Spinal cord (tissue), 10 donors: ENCODE data around the gene TNRC6A. TPM values are rescaled to one million over a fixed set of nuclear protein-coding genes. Genes with fewer than 3 reads are reported as not detected.

Source experiments
- DNase-seq, 6 donors: peaks; one replicate each; pipeline versions ENCODE4 v3.0.0 to v3.0.0-alpha.2; 2013 to 2015; ENCODE audit warnings: low spot score in 6 of 6, low read depth in 4 of 6
- H3K27ac ChIP-seq: one replicate; pipeline ENCODE4 v1.5.1; 2013; ENCODE audit warnings: low read depth, low read length, control low read depth
- H3K27me3 ChIP-seq: one replicate; pipeline ENCODE4 v1.6.1; 2013; ENCODE audit warnings: low read length; ENCODE audit not compliant: control insufficient read depth, insufficient read depth
- H3K36me3 ChIP-seq: one replicate; pipeline ENCODE4 v1.6.1; 2013; ENCODE audit warnings: low read length; ENCODE audit not compliant: control insufficient read depth, insufficient read depth
- H3K4me1 ChIP-seq: one replicate; pipeline ENCODE4 v1.6.1; 2013; ENCODE audit warnings: low read length; ENCODE audit not compliant: control insufficient read depth, insufficient read depth
- H3K4me3 ChIP-seq: one replicate; pipeline ENCODE4 v1.5.1; 2013; ENCODE audit warnings: low read depth, low read length, control low read depth
- H3K9me3 ChIP-seq: one replicate; pipeline ENCODE4 v1.6.1; 2013; ENCODE audit warnings: low read length; ENCODE audit not compliant: control insufficient read depth, insufficient read depth
- WGBS: methylation state at CpG from one replicate; pipeline ENCODE4 v1.1.5; 2013; ENCODE audit warnings: missing lambda C conversion rate; ENCODE audit not compliant: insufficient coverage; 5-methylcytosine and 5-hydroxymethylcytosine counted together
- polyA plus RNA-seq, 2 donors: library from polyadenylated mRNA; unstranded; fragments of 120-200 nt; gene quantifications; one replicate each; pipeline ENCODE4 v1.2.1, GENCODE V29; 2013; ENCODE audit not compliant: insufficient read length in 2 of 2
- total RNA-seq, 2 donors: library from RNA; depleted of rRNA in 1 of 2; stranded (reverse); fragments of 120-200 nt in 1 of 2; fragments of >200 nt in 1 of 2; gene quantifications; one replicate each; pipeline versions ENCODE4 v1.2.3 to v1.2.4, GENCODE V29; 2013 to 2014
- donor health status: healthy.

TNRC6A gene
- total and polyA plus RNA-seq, 4 donors: 46.5 to 82.0 (median 67.7) TPM

- WGBS: 100% methylated on average over 1 of the region's 6 CpGs
- H3K36me3 ChIP-seq: no peaks in the 10 kb centered on the region
- DNase-seq: no peak
- no peaks in the 10 kb centered on the region for H3K27me3 ChIP-seq
- H3K27ac ChIP-seq: no peak overlapping the region
- H3K9me3 ChIP-seq: no peaks in the 10 kb centered on the region
- no peak overlapping the region for H3K4me3 ChIP-seq
- no peaks in the 10 kb centered on the region for H3K4me1 ChIP-seq
Observed at GRCh38 chr16:24721830-24722238, 7.6 kb upstream of the TNRC6A start.

GRCh38 chr16:24723663-24724062 is 5.8 kb upstream of the TNRC6A start:
- no peaks in the 10 kb centered on the region for H3K36me3 ChIP-seq
- H3K4me1 ChIP-seq: no peaks in the 10 kb centered on the region
- no peak overlapping the region for H3K27ac ChIP-seq
- no peaks in the 10 kb centered on the region for H3K27me3 ChIP-seq
- no peak for DNase-seq
- no peak overlapping the region for H3K4me3 ChIP-seq
- H3K9me3 ChIP-seq: no peaks in the 10 kb centered on the region

- no peaks in the 10 kb centered on the region for H3K9me3 ChIP-seq
- no peaks in the 10 kb centered on the region for H3K27me3 ChIP-seq
- WGBS: 97% methylated on average over 6 of the region's 18 CpGs
- no peaks in the 10 kb centered on the region for H3K4me1 ChIP-seq
- H3K4me3 ChIP-seq: no peak overlapping the region
- no peak for DNase-seq
- H3K36me3 ChIP-seq: peaks cover 5% of the 10 kb centered on the region
- H3K27ac ChIP-seq: no peak overlapping the region
Observed at GRCh38 chr16:24728011-24728410, 1.4 kb upstream of the TNRC6A start.

- 52% methylated on average over 2 of the region's 8 CpGs for WGBS
- no peaks in the 10 kb centered on the region for H3K9me3 ChIP-seq
- H3K4me3 ChIP-seq: peak overlapping the region; percentile 73
- no peak for DNase-seq
- H3K4me1 ChIP-seq: no peaks in the 10 kb centered on the region
- no peaks in the 10 kb centered on the region for H3K27me3 ChIP-seq
- peaks cover 8% of the 10 kb centered on the region for H3K36me3 ChIP-seq
- H3K27ac ChIP-seq: peak overlapping the region; percentile 91
Observed at GRCh38 chr16:24728891-24729242, 584 bp upstream of the TNRC6A start.

- peak overlapping the region; percentile 79 for H3K27ac ChIP-seq
- H3K9me3 ChIP-seq: no peaks in the 10 kb centered on the region
- H3K4me3 ChIP-seq: peak overlapping the region; percentile 73
- H3K27me3 ChIP-seq: no peaks in the 10 kb centered on the region
- peak in 2 of 6 donors; percentile 59 to 61 for DNase-seq
- peaks cover 10% of the 10 kb centered on the region for H3K36me3 ChIP-seq
- WGBS: 0% methylated on average over 25 of the region's 61 CpGs
- H3K4me1 ChIP-seq: no peaks in the 10 kb centered on the region
Observed at GRCh38 chr16:24729951-24730815, 732 bp downstream of the TNRC6A start.

- Histone ChIP-seq H3K4me1 (no peaks in the 10 kb centered on the region), H3K4me3 (peak overlapping the region; percentile 73), H3K27ac (no peak overlapping the region)
Observed at GRCh38 chr16:24730914-24731313, 1.5 kb downstream of the TNRC6A start.

GRCh38 chr16:24731722-24732419 is 2.4 kb downstream of the TNRC6A start:
- DNase-seq: peak in 1 of 6 donors; percentile 11
- no peaks in the 10 kb centered on the region for H3K4me1 ChIP-seq
- H3K9me3 ChIP-seq: no peaks in the 10 kb centered on the region
- H3K36me3 ChIP-seq: peaks cover 10% of the 10 kb centered on the region
- 40% methylated on average over 1 of the region's 8 CpGs for WGBS
- no peaks in the 10 kb centered on the region for H3K27me3 ChIP-seq
- H3K27ac ChIP-seq: no peak overlapping the region
- no peak overlapping the region for H3K4me3 ChIP-seq

More at GRCh38 chr16:24730914-24731313, 1.5 kb downstream of the TNRC6A start:
- no peak for DNase-seq
- WGBS: 17% methylated on average over 1 of the region's 6 CpGs
- no peaks in the 10 kb centered on the region for H3K9me3 ChIP-seq
- H3K36me3 ChIP-seq: peaks cover 10% of the 10 kb centered on the region
- H3K27me3 ChIP-seq: no peaks in the 10 kb centered on the region

- no peak overlapping the region for H3K4me3 ChIP-seq
- H3K36me3 ChIP-seq: peaks cover 13% of the 10 kb centered on the region
- no peaks in the 10 kb centered on the region for H3K4me1 ChIP-seq
- no peak overlapping the region for H3K27ac ChIP-seq
- H3K9me3 ChIP-seq: no peaks in the 10 kb centered on the region
- DNase-seq: no peak
- WGBS: no CpG with 5 or more reads among the region's 1 CpG
- no peaks in the 10 kb centered on the region for H3K27me3 ChIP-seq
Observed at GRCh38 chr16:24734382-24734781, 4.9 kb downstream of the TNRC6A start.

GRCh38 chr16:24736758-24737157 is 7.3 kb downstream of the TNRC6A start:
- Histone ChIP-seq H3K4me3 (no peak overlapping the region), H3K9me3 (no peaks in the 10 kb centered on the region), H3K27me3 (no peaks in the 10 kb centered on the region), H3K4me1 (no peaks in the 10 kb centered on the region), H3K36me3 (peaks cover 13% of the 10 kb centered on the region), H3K27ac (no peak overlapping the region)
- WGBS: 41% methylated on average over 3 of the region's 5 CpGs
- no peak for DNase-seq
